HUDEP-2 (cell line): ENCODE data around the gene OR2M3.
"Not testable (repeated sequence)": the region's sequence is repeated elsewhere in the genome, so short reads cannot be mapped to it uniquely, and the experiment has no call there.

ENCODE experiments used
- DNase-seq, 76 experiments: peaks; one replicate each; lab custom pipeline; 2025; ENCODE audit not compliant: unreplicated experiment in 76 of 76; lab: John Stamatoyannopoulos, UW

The OR2M3 gene

GRCh38 chr1:248196965-248197364, at the start of gene OR2M3:
TSS of gene OR2M3 (plus strand) at chr1:248197265. CDS start at chr1:248203068, 5,803 bp downstream.
- no peak for DNase-seq

- no peak for DNase-seq
Measured at GRCh38 chr1:248152056-248152827, 44.8 kb upstream of the OR2M3 start.

- DNase-seq, result no peak
Measured at GRCh38 chr1:248155927-248156326, 41.1 kb upstream of the OR2M3 start.

- DNase-seq, result no peak
Measured at GRCh38 chr1:248158758-248159157, 38.3 kb upstream of the OR2M3 start.

- DNase-seq, result no peak
Measured at GRCh38 chr1:248164031-248164430, 33.0 kb upstream of the OR2M3 start.

GRCh38 chr1:248165186-248165585, 31.9 kb upstream of the OR2M3 start:
- no peak for DNase-seq

- no peak for DNase-seq
Measured at GRCh38 chr1:248174521-248174920, 22.5 kb upstream of the OR2M3 start, which contains the start of gene OR2M2. TSS of gene OR2M2 (plus strand) at chr1:248174821. CDS start at chr1:248179986, 5,165 bp downstream.

GRCh38 chr1:248183996-248184395, 13.1 kb upstream of the OR2M3 start:
- DNase-seq, result no peak

- no peak for DNase-seq
Measured at GRCh38 chr1:248187363-248187762, 9.7 kb upstream of the OR2M3 start.

GRCh38 chr1:248189026-248189425, 8.0 kb upstream of the OR2M3 start:
- DNase-seq, result no peak

- DNase-seq, result no peak
Measured at GRCh38 chr1:248194117-248194516, 2.9 kb upstream of the OR2M3 start.

- no peak for DNase-seq
Measured at GRCh38 chr1:248215880-248216279, 18.8 kb downstream of the OR2M3 start.

- DNase-seq, result no peak
Measured at GRCh38 chr1:248225537-248225936, 28.5 kb downstream of the OR2M3 start.

GRCh38 chr1:248229360-248229908, 32.4 kb downstream of the OR2M3 start:
- no peak for DNase-seq

- DNase-seq, result no peak
Measured at GRCh38 chr1:248231117-248231516, 34.1 kb downstream of the OR2M3 start, which contains the start of gene OR2M4. TSS of gene OR2M4 (plus strand) at chr1:248231417. CDS start at chr1:248238929, 7,512 bp downstream.

GRCh38 chr1:248239478-248239877, 42.4 kb downstream of the OR2M3 start:
- no peak for DNase-seq

- peak in 29 of 76 experiments; percentile 1 to 49 (median 5) for DNase-seq
Measured at GRCh38 chr1:248243204-248243603, 46.1 kb downstream of the OR2M3 start.

GRCh38 chr1:248259309-248259708, 62.2 kb downstream of the OR2M3 start:
- DNase-seq, result not testable (repeated sequence)
